Myocyte (in vitro differentiated cells): ENCODE measurements around the gene PRSS38. TPM values are rescaled to one million over a fixed set of nuclear protein-coding genes. Genes with fewer than 3 reads are reported as not detected.

Source experiments
- DNase-seq: peaks from one replicate; pipeline ENCODE4 v3.0.0-alpha.2; 2012; ENCODE audit warnings: low read depth
- total RNA-seq: library from RNA; depleted of rRNA; stranded (reverse); fragments of >200 nt; gene quantifications from 2 replicates; pipeline ENCODE4 v1.2.3, GENCODE V29; 2014

The PRSS38 gene
- total RNA-seq, 1 donor from 2014 or later, result not detected

GRCh38 chr1:227884370-227885134 is 69.1 kb downstream of the PRSS38 start:
- no peak for DNase-seq

DNA sequence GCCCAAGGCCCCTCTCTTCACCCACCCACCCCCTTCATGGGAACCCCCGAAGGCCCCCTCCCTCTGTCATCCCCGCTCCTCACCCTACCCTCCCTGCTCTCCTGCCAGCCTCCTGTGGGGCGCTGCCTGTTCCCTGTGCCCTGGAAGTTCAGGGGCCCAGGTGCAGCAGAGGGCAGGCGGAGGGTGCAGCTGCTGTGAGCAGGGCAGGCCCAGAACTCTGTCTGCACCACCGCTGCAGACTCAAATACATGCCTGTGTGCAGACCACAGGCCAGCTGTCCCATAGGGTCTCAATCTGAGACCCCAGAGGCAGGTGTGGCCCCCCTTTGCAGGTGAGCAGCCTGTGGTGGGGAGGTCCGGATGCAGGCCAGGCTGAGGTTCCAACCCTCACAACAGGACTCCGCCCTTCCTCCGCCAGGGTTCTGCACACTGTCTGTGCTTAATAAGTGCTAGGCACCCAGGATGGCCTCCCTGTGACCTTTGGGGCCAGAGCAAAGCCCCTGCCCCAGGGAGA is 69.7 kb downstream of the PRSS38 start:
- DNase-seq, result peak; percentile 20

- DNase-seq, result peak; percentile 45
These were observed 70.4 kb downstream of the PRSS38 start for GRCh38 chr1:227885648-227886502.

DNA sequence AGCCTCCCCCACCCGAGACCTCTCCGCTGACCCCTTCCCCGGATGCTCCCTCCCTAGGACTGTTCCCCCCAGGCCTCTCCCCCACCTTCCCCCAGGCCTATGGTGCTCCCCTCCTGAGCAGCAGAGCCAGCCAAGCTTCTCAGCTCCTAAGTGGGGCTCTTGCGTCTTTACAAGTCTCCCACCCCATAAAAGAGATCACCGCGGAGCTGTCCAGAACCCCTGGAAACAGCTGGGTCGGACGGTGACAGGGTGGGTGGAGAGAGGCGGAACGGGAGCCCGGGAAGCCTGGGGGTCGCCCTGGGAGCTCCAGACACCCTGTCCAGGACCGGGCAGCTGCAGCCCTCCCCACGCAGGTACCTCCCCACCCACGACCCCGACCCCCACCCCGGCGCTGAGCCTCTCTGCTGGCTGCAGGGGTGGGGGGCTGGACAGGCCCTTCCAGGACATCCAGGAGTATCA is 71.1 kb downstream of the PRSS38 start:
- DNase-seq, result no peak

GRCh38 chr1:227886993-227887696 is 71.7 kb downstream of the PRSS38 start:
- DNase-seq, result no peak

DNA sequence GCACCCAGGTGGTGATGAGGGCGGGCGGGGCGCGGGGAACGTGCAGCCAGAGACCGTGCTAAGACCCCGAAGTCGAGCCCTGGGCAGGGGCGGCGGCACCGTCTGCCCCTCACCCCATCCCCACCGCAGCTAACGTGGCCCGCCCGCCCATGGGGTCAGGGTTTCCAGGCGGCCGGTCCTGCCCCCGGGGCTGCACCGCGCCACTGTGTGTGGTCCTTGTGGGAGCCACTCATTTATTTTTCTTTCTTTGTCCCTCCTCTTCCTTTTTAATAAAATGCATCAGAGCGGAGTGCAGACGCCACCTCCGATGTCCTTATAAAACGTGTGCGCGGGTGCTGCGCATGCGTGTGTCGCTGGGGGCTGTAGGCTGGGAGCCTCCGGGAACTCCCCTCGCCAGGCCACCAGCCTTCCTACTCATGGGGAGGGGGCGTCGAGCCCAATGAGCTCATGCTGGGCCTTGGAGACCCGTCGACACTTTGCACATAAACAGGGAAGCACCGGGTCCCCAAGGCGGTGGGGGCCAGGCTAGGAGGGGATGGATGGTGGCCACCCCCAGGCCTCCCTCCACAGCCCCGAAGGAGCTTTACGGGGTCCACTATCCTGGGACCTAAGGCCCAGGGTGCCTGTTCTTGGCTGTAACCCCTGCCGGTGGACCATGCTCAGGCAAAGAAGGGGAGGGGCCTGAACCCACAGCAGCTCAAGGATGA is 72.4 kb downstream of the PRSS38 start:
- DNase-seq, result no peak

- DNase-seq, result no peak
These were observed 73.0 kb downstream of the PRSS38 start for GRCh38 chr1:227888404-227889046.

DNA sequence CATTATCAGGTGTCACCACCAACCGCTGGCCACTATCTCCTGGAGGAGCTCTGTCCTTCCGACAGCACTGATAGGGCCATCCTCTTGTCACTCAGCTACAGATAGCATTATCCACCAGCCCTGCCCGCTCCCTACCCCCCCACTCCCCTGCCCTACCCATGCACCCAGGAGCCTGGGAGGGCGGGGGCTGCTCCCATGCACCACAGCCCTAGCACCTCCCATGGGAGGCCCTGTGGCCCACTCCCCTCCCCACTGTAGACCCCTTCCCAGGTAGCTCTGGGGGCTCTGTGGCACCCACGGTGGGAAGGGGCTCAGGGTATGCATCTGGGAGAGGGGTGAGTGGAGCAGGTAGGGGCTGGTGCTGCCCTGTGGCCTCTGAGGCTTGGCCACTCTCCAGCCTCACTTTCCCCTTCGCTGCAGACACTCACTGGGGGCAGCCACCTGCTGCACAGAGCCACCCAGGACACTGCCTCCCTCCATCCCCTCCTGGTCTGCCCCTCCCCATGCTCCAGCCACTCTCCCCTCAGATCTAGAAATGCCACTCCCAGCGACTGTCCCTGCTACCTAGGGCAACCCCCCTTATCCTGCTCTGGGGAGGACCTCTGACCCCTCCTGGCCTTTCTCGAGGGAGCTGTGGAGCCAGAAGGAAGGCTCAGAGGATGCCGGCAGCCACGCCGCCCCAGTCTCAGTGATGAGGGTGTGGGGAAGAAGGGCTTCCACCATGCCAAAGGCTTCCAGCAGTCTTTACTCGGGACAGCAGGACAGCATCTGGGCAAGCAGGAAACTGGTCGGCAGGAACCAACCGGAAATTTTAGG is 73.8 kb downstream of the PRSS38 start:
- DNase-seq, result no peak

DNA sequence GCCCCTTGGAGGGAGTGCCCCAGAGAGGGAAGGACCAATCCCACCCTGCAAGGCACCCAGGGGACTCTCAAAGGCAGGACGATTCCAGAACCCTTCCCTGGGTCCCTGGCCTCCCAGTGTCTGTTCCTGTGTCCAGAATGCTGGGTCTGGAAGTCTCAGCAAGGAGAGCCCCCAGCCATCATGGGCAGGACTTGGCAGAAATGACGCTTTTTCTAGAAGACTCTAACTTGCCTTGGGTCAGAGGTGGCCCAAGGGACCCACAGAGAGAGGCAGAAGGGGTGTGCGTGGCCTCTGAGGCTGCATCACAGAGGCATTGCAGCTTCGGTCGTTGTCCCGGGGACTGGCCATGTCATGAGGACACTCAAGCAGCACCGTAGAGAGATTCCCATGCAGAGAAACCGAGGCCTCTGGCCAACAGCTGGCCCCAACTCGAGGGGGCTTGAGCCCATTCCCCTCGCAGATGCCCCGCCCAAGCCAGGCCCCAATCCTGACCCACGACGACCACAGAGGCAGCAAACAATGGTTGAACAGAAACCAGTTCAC is 74.5 kb downstream of the PRSS38 start:
- no peak for DNase-seq

DNA sequence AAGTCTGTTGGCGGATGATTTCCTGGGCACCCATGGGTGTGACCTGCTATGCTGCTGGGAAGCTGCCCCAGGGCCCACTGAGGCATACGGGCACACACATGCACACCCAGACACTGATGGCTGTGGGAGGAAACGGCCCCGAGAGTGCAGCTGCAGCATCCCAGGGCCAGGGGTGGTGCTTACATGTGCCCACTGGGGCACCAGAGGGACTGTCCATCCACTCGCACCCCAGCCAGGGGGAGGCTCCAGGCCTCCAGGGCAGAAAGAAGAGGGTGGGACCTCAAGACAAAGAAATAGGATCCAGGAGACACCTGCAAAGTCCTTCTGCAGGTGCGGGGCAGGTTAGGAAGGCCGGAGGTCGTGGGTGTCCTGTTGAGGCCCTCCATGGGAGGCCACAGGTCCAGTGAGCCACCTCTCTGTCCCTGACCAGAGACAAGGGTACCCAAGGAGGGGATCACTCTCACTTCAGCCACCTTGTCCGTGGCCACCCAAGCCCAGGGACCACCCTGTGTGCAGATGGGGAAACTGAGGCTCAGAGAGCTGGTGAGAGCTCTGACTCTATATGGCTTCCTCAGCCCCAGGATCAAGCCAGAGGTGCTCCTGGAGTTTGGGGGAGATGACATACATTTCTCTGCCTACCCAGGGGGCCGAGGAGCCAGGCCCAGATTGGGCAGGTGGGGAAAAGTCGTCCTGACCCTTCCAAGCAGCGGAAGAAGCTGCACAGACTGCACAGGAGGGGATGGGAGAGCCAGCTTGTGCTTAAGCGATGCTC is 75.2 kb downstream of the PRSS38 start:
- DNase-seq, result no peak

DNA sequence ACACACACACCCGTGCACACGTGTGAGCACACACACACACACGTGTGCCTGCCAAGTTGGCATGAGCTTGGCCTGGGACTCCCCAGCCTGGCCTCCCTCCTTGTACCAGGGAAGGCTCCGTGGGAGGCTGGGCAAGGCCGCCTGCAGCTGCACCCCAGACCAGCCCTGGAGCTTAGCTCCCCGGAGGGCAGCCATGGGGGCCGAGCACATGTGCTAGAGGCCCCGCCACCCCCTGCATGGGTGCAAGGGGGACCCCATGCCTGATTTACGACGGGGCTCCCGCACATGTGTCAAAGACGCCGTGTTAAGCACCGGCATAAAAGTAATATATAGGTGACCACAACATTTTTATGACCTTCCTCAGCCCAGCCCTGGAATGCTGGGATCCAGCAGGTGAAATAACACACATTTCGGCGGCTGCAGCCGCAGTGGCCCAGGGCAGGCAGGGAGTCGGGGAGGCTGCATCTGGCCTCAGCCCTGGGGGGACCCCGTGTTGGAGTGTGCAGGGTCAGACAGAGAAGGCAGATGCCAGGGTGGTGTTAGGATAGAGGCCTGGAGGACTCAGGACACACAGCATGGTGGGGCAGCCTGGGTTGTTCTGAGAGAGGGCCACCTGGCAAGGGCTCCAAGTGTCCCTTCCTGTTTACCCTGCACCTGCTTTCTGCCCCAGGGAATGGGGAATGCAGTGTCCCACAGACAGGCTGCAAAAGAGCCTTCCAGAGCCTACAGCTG is 75.9 kb downstream of the PRSS38 start:
- peak; percentile 56 for DNase-seq

- DNase-seq, result no peak
These were observed 76.5 kb downstream of the PRSS38 start for GRCh38 chr1:227891955-227892488.

GRCh38 chr1:227892489-227893299 is 77.2 kb downstream of the PRSS38 start:
- DNase-seq, result peak; percentile 57

DNA sequence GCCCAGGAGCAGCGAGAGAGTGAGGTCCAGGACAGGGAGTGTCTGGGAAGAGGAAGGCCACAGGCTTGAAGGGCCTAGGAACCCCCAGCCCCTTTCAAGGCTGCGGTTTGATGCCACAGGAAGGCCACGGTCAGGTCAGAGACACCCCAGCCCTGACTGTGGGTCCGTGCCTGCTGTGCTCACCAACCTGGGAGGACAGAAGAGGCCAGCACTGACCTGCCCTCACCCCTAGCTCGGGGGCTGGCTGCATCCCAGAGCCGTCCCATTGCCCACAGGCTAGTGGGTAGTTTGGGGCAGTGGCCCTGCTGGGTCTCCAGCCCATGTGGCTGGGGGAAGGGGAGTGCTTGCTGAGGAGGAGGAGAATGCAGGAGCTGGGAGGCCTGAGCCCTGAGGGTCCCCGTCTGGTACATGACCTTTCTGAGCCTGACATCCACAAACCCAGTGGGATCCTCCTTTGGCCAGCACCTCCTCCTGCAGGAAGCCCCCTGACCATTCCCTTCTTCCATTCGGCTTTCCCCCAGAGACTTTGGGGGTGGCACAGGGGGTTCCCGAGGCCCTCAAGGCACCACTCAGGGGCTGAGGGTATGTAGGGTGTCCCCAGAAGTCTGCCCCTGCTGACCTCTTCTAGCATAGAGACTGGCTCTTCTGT is 77.9 kb downstream of the PRSS38 start:
- no peak for DNase-seq

DNA sequence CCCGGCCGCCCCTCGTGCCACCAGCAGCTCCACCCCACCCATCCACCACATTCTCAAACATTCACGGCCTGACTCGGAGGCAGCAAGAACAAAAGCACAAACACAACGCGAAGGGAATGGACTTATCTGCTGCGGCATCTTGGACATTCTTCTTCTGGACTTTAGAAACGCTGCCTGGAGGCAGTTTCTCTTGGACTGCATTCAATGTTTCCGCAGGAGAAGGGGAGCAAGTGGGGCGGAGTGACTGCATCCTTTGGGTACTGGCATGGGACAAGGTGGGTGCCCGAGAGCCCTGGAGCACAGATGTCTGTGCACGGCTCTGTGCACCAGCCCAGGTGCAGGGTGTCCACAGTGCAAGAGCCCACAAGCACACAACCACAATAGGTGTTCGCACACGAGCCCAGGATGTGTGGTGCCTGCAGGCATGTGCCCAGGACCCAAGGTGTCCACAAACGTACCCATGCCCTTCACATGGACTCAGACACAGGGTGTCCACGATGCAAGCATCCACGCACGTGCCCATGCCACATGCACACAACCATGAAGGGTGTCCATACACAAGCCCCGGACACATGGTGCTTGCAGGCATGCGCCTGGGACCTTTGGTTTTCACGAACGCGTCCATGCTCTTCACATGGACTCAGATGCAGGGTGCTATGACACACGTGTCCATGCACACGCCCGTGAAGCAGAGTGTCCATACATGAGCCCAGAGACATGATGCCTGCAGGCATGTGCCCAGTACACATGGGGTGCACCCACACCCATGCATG is 78.7 kb downstream of the PRSS38 start:
- DNase-seq, result no peak
